Stimulated activated CD8-positive, alpha-beta memory T cell treated with anti-CD3 and anti-CD28 coated beads, Interleukin-12 subunit alpha, Interleukin-12 subunit beta, amount 100 ng/mL, for 24 hours (primary cell): ENCODE measurements around the gene DHX36.

ENCODE experiments used
- DNase-seq: peaks from one replicate; pipeline ENCODE4 v3.0.0-alpha.2; 2020; ENCODE audit errors: extremely low read depth

Gene DHX36

GRCh38 chr3:154280161-154280560 lies 44.1 kb downstream of the DHX36 start:
- no peak for DNase-seq

- no peak for DNase-seq
Observed at GRCh38 chr3:154275965-154276364, 48.3 kb downstream of the DHX36 start.

GRCh38 chr3:154275292-154275691 lies 49.0 kb downstream of the DHX36 start:
- DNase-seq, result no peak

- no peak for DNase-seq
Observed at GRCh38 chr3:154274348-154274747, 49.9 kb downstream of the DHX36 start.

GRCh38 chr3:154273381-154273780 lies 50.9 kb downstream of the DHX36 start:
- DNase-seq, result no peak

- no peak for DNase-seq
Observed at GRCh38 chr3:154254527-154254926, 69.8 kb downstream of the DHX36 start.

GRCh38 chr3:154252759-154253638 lies 71.3 kb downstream of the DHX36 start:
- peak; percentile 7 for DNase-seq

- DNase-seq, result no peak
Observed at GRCh38 chr3:154251610-154252009, 72.7 kb downstream of the DHX36 start.

GRCh38 chr3:154250291-154250690 lies 74.0 kb downstream of the DHX36 start:
- DNase-seq, result no peak

GRCh38 chr3:154247806-154248415 lies 76.4 kb downstream of the DHX36 start:
- DNase-seq, result no peak

- no peak for DNase-seq
Observed at GRCh38 chr3:154244644-154245043, 79.6 kb downstream of the DHX36 start.

GRCh38 chr3:154243353-154243752 lies 80.9 kb downstream of the DHX36 start:
- no peak for DNase-seq

- no peak for DNase-seq
Observed at GRCh38 chr3:154242766-154243165, 81.5 kb downstream of the DHX36 start.

- no peak for DNase-seq
Observed at GRCh38 chr3:154241496-154241895, 82.8 kb downstream of the DHX36 start.

GRCh38 chr3:154240235-154240634 lies 84.1 kb downstream of the DHX36 start:
- no peak for DNase-seq

GRCh38 chr3:154236331-154236730 lies 88.0 kb downstream of the DHX36 start:
- DNase-seq, result no peak

- no peak for DNase-seq
Observed at GRCh38 chr3:154235330-154235729, 89.0 kb downstream of the DHX36 start.

GRCh38 chr3:154229217-154229590 lies 95.1 kb downstream of the DHX36 start:
- DNase-seq, result no peak

GRCh38 chr3:154228561-154229216 lies 95.6 kb downstream of the DHX36 start:
- no peak for DNase-seq

- no peak for DNase-seq
Observed at GRCh38 chr3:154227531-154227930, 96.8 kb downstream of the DHX36 start.

GRCh38 chr3:154225536-154225935 lies 98.8 kb downstream of the DHX36 start:
- no peak for DNase-seq

- no peak for DNase-seq
Observed at GRCh38 chr3:154224866-154225265, 99.4 kb downstream of the DHX36 start.

- no peak for DNase-seq
Observed at GRCh38 chr3:154224366-154224765, 99.9 kb downstream of the DHX36 start.
